Measurements from ENCODE around the gene HIP1.
"Not testable (repeated sequence)": the region's sequence is repeated elsewhere in the genome, so short reads cannot be mapped to it uniquely, and the experiment has no call there.

Gene HIP1

GRCh38 chr7:75738604-75738974 is at the start of gene HIP1:
TSS of gene HIP1 (minus strand) at chr7:75738941. CDS start at chr7:75738920, 21 bp downstream.
- Histone ChIP-seq H3K27ac (ENCODE audit: low read depth, low read length) (peak within 1 kb of the TSS; percentile 14), H3K27me3 (ENCODE audit: control insufficient read depth, insufficient read depth, low read length) (peaks cover 9% of the 10 kb centered on the region), H3K36me3 (ENCODE audit: control insufficient read depth, insufficient read depth, low read length) (no peaks in the 10 kb centered on the region), H3K4me1 (ENCODE audit: control insufficient read depth, insufficient read depth, low read length) (peaks cover 11% of the 10 kb centered on the region), H3K9ac (ENCODE audit: low read depth, low read length) (no peak within 1 kb of the TSS), H3K9me3 (ENCODE audit: control insufficient read depth, insufficient read depth, low read length) (no peaks in the 10 kb centered on the region), H3K4me3 (ENCODE audit: low read depth, low read length) (peak within 1 kb of the TSS; percentile 90)

GRCh38 chr7:75788154-75788847 is 49.6 kb upstream of the HIP1 start:
- H3K4me3 ChIP-seq (ENCODE audit: low read depth, low read length); H3K27me3 ChIP-seq (ENCODE audit: control insufficient read depth, insufficient read depth, low read length); H3K9ac ChIP-seq (ENCODE audit: low read depth, low read length); H3K36me3 ChIP-seq (ENCODE audit: control insufficient read depth, insufficient read depth, low read length); H3K9me3 ChIP-seq (ENCODE audit: control insufficient read depth, insufficient read depth, low read length): not testable (repeated sequence)
- peak overlapping the region; percentile 76 for H3K27ac ChIP-seq (ENCODE audit: low read depth, low read length)
- H3K4me1 ChIP-seq (ENCODE audit: control insufficient read depth, insufficient read depth, low read length) = peaks cover 13% of the 10 kb centered on the region

GRCh38 chr7:75783058-75783457 is 44.3 kb upstream of the HIP1 start:
- not testable (repeated sequence) for H3K4me3 ChIP-seq (ENCODE audit: low read depth, low read length); H3K9ac ChIP-seq (ENCODE audit: low read depth, low read length); H3K36me3 ChIP-seq (ENCODE audit: control insufficient read depth, insufficient read depth, low read length); H3K27me3 ChIP-seq (ENCODE audit: control insufficient read depth, insufficient read depth, low read length); H3K9me3 ChIP-seq (ENCODE audit: control insufficient read depth, insufficient read depth, low read length); H3K27ac ChIP-seq (ENCODE audit: low read depth, low read length)
- peaks cover 13% of the 10 kb centered on the region for H3K4me1 ChIP-seq (ENCODE audit: control insufficient read depth, insufficient read depth, low read length)

GRCh38 chr7:75780647-75781273 is 42.0 kb upstream of the HIP1 start:
- H3K4me3 ChIP-seq (ENCODE audit: low read depth, low read length); H3K9ac ChIP-seq (ENCODE audit: low read depth, low read length); H3K36me3 ChIP-seq (ENCODE audit: control insufficient read depth, insufficient read depth, low read length); H3K27ac ChIP-seq (ENCODE audit: low read depth, low read length); H3K27me3 ChIP-seq (ENCODE audit: control insufficient read depth, insufficient read depth, low read length); H3K9me3 ChIP-seq (ENCODE audit: control insufficient read depth, insufficient read depth, low read length); H3K4me1 ChIP-seq (ENCODE audit: control insufficient read depth, insufficient read depth, low read length): not testable (repeated sequence)

GRCh38 chr7:75779516-75779915 is 40.8 kb upstream of the HIP1 start:
- H3K36me3 ChIP-seq (ENCODE audit: control insufficient read depth, insufficient read depth, low read length); H3K9ac ChIP-seq (ENCODE audit: low read depth, low read length); H3K9me3 ChIP-seq (ENCODE audit: control insufficient read depth, insufficient read depth, low read length); H3K27me3 ChIP-seq (ENCODE audit: control insufficient read depth, insufficient read depth, low read length); H3K4me1 ChIP-seq (ENCODE audit: control insufficient read depth, insufficient read depth, low read length): not testable (repeated sequence)
- Histone ChIP-seq H3K4me3 (ENCODE audit: low read depth, low read length) (peak overlapping the region; percentile 17; the same call in 1 of the 2 replicates), H3K27ac (ENCODE audit: low read depth, low read length) (peak overlapping the region; percentile 57)

GRCh38 chr7:75779035-75779434 is 40.3 kb upstream of the HIP1 start:
- not testable (repeated sequence) for H3K9me3 ChIP-seq (ENCODE audit: control insufficient read depth, insufficient read depth, low read length); H3K4me1 ChIP-seq (ENCODE audit: control insufficient read depth, insufficient read depth, low read length); H3K36me3 ChIP-seq (ENCODE audit: control insufficient read depth, insufficient read depth, low read length); H3K9ac ChIP-seq (ENCODE audit: low read depth, low read length); H3K27me3 ChIP-seq (ENCODE audit: control insufficient read depth, insufficient read depth, low read length)
- Histone ChIP-seq H3K27ac (ENCODE audit: low read depth, low read length) (peak overlapping the region; percentile 57), H3K4me3 (ENCODE audit: low read depth, low read length) (peak overlapping the region; percentile 17; the same call in 1 of the 2 replicates)

GRCh38 chr7:75776295-75776971 is 37.7 kb upstream of the HIP1 start:
- Histone ChIP-seq H3K36me3 (ENCODE audit: control insufficient read depth, insufficient read depth, low read length) (no peaks in the 10 kb centered on the region), H3K4me1 (ENCODE audit: control insufficient read depth, insufficient read depth, low read length) (peaks cover 6% of the 10 kb centered on the region), H3K27ac (ENCODE audit: low read depth, low read length) (no peak overlapping the region), H3K9me3 (ENCODE audit: control insufficient read depth, insufficient read depth, low read length) (no peaks in the 10 kb centered on the region), H3K27me3 (ENCODE audit: control insufficient read depth, insufficient read depth, low read length) (no peaks in the 10 kb centered on the region), H3K4me3 (ENCODE audit: low read depth, low read length) (no peak overlapping the region), H3K9ac (ENCODE audit: low read depth, low read length) (no peak overlapping the region)

GRCh38 chr7:75773958-75774357 is 35.2 kb upstream of the HIP1 start:
- not testable (repeated sequence) for H3K27me3 ChIP-seq (ENCODE audit: control insufficient read depth, insufficient read depth, low read length); H3K4me3 ChIP-seq (ENCODE audit: low read depth, low read length); H3K9me3 ChIP-seq (ENCODE audit: control insufficient read depth, insufficient read depth, low read length); H3K27ac ChIP-seq (ENCODE audit: low read depth, low read length); H3K4me1 ChIP-seq (ENCODE audit: control insufficient read depth, insufficient read depth, low read length); H3K9ac ChIP-seq (ENCODE audit: low read depth, low read length); H3K36me3 ChIP-seq (ENCODE audit: control insufficient read depth, insufficient read depth, low read length)

GRCh38 chr7:75772081-75773077 is 33.6 kb upstream of the HIP1 start, which contains the start of gene CCL26:
TSS of gene CCL26 (minus strand) at chr7:75772211. CDS start at chr7:75772176, 35 bp downstream.
- Histone ChIP-seq H3K27me3 (ENCODE audit: control insufficient read depth, insufficient read depth, low read length) (no peaks in the 10 kb centered on the region), H3K27ac (ENCODE audit: low read depth, low read length) (no peak within 1 kb of the TSS)

GRCh38 chr7:75771224-75771623 is 32.5 kb upstream of the HIP1 start:
- no peaks in the 10 kb centered on the region for H3K27me3 ChIP-seq (ENCODE audit: control insufficient read depth, insufficient read depth, low read length)
- no peak overlapping the region for H3K27ac ChIP-seq (ENCODE audit: low read depth, low read length)
- H3K4me3 ChIP-seq (ENCODE audit: low read depth, low read length) = no peak overlapping the region
- no peaks in the 10 kb centered on the region for H3K4me1 ChIP-seq (ENCODE audit: control insufficient read depth, insufficient read depth, low read length)
- H3K9me3 ChIP-seq (ENCODE audit: control insufficient read depth, insufficient read depth, low read length) = no peaks in the 10 kb centered on the region
- no peaks in the 10 kb centered on the region for H3K36me3 ChIP-seq (ENCODE audit: control insufficient read depth, insufficient read depth, low read length)
- no peak overlapping the region for H3K9ac ChIP-seq (ENCODE audit: low read depth, low read length)

More at GRCh38 chr7:75772081-75773077, 33.6 kb upstream of the HIP1 start, which contains the start of gene CCL26:
- no peaks in the 10 kb centered on the region for H3K9me3 ChIP-seq (ENCODE audit: control insufficient read depth, insufficient read depth, low read length)
- H3K9ac ChIP-seq (ENCODE audit: low read depth, low read length) = no peak within 1 kb of the TSS
- H3K4me1 ChIP-seq (ENCODE audit: control insufficient read depth, insufficient read depth, low read length) = no peaks in the 10 kb centered on the region
- no peaks in the 10 kb centered on the region for H3K36me3 ChIP-seq (ENCODE audit: control insufficient read depth, insufficient read depth, low read length)
- H3K4me3 ChIP-seq (ENCODE audit: low read depth, low read length) = no peak within 1 kb of the TSS
